Bone marrow (tissue), 2 donors: Measurements from ENCODE around the gene GCG.
A peak's percentile ranks its signal among the peaks of the same experiment; 100 is the strongest.

Experiments
- DNase-seq, 2 donors: peaks; one replicate each; lab custom pipeline; 2025; lab: John Stamatoyannopoulos, UW

GCG gene

GRCh38 chr2:162152147-162152546 lies at the start of gene GCG:
TSS of gene GCG (minus strand) at chr2:162152247. CDS start at chr2:162149178, 3,069 bp downstream.
- DNase-seq, result no peak

GRCh38 chr2:162200636-162201035 lies 48.6 kb upstream of the GCG start:
- DNase-seq, result no peak

GRCh38 chr2:162199913-162200312 lies 47.9 kb upstream of the GCG start:
- no peak for DNase-seq

- DNase-seq, result no peak
These were observed 46.2 kb upstream of the GCG start for GRCh38 chr2:162198239-162198638.

GRCh38 chr2:162197069-162197825 lies 45.2 kb upstream of the GCG start:
- no peak for DNase-seq

- DNase-seq, result no peak
These were observed 44.6 kb upstream of the GCG start for GRCh38 chr2:162196638-162197037.

GRCh38 chr2:162188451-162188850 lies 36.4 kb upstream of the GCG start:
- no peak for DNase-seq

GRCh38 chr2:162185541-162186232 lies 33.6 kb upstream of the GCG start:
- no peak for DNase-seq

- DNase-seq, result no peak
These were observed 32.9 kb upstream of the GCG start for GRCh38 chr2:162184821-162185450.

GRCh38 chr2:162184359-162184758 lies 32.3 kb upstream of the GCG start:
- no peak for DNase-seq

GRCh38 chr2:162182395-162182794 lies 30.3 kb upstream of the GCG start:
- DNase-seq, result no peak

- no peak for DNase-seq
These were observed 25.3 kb upstream of the GCG start for GRCh38 chr2:162177301-162177700.

GRCh38 chr2:162175714-162176113 lies 23.7 kb upstream of the GCG start:
- no peak for DNase-seq

- DNase-seq, result no peak
These were observed 22.7 kb upstream of the GCG start for GRCh38 chr2:162174746-162175145.

GRCh38 chr2:162172802-162173370 lies 20.8 kb upstream of the GCG start:
- no peak for DNase-seq

- DNase-seq, result no peak
These were observed 14.7 kb upstream of the GCG start for GRCh38 chr2:162166745-162167144.

- DNase-seq, result no peak
These were observed 14.1 kb upstream of the GCG start for GRCh38 chr2:162166174-162166573.

- DNase-seq, result no peak
These were observed 12.8 kb upstream of the GCG start for GRCh38 chr2:162164802-162165201.

GRCh38 chr2:162159446-162159845 lies 7.4 kb upstream of the GCG start:
- no peak for DNase-seq

- no peak for DNase-seq
These were observed 4.1 kb upstream of the GCG start for GRCh38 chr2:162156149-162156548.

- no peak for DNase-seq
These were observed 3.0 kb upstream of the GCG start for GRCh38 chr2:162155093-162155492.

GRCh38 chr2:162153608-162154224 lies 1.7 kb upstream of the GCG start:
- DNase-seq, result peak in 1 of 2 donors; percentile 19
